Neural crest cell (in vitro differentiated cells): Measurements from ENCODE around the gene SLC25A26. TPM values are rescaled to one million over a fixed set of nuclear protein-coding genes. Genes with fewer than 3 reads are reported as not detected.

Source experiments
- DNase-seq: peaks from one replicate; pipeline ENCODE4 v3.0.0; 2021; ENCODE audit warnings: low read depth, mixed read lengths, low spot score
- H3K27ac Mint-ChIP-seq: one replicate; pipeline ENCODE4 v1.8.0; 2021; ENCODE audit warnings: mild to moderate bottlenecking, mixed read lengths; ENCODE audit not compliant: unreplicated experiment
- H3K27me3 Mint-ChIP-seq: 2 replicates; pipeline ENCODE4 v1.8.0; 2021; ENCODE audit warnings: low read depth, mild to moderate bottlenecking, mixed read lengths
- H3K36me3 Mint-ChIP-seq: 2 replicates; pipeline ENCODE4 v1.8.0; 2021; ENCODE audit warnings: low read depth, mild to moderate bottlenecking, mixed read lengths
- H3K4me1 Mint-ChIP-seq: 2 replicates; pipeline ENCODE4 v1.8.0; 2021; ENCODE audit warnings: mixed read lengths
- H3K4me3 Mint-ChIP-seq: one replicate; pipeline ENCODE4 v1.8.0; 2021; ENCODE audit warnings: mild to moderate bottlenecking, mixed read lengths
- H3K9me3 Mint-ChIP-seq: 2 replicates; pipeline ENCODE4 v1.8.0; 2021; ENCODE audit warnings: mixed read lengths
- CTCF ChIP-seq: fragments of 200-600 bp; sonication (generic); conservative IDR thresholded peaks from 2 replicates; pipeline ENCODE4 v1.5.0; 2021; ENCODE audit warnings: antibody characterized with exemption, mild to moderate bottlenecking
- total RNA-seq: library from RNA; stranded (reverse); gene quantifications from 2 replicates; pipeline ENCODE4 v1.2.1, GENCODE V29; 2021

SLC25A26 gene
- total RNA-seq, 1 donor from 2014 or later = 10.1 TPM

GRCh38 chr3:66266551-66266950 lies 45.8 kb downstream of the SLC25A26 start:
- TF ChIP-seq CTCF = no peak
- Mint-ChIP-seq H3K4me3 (no peak overlapping the region), H3K27me3 (no peaks in the 10 kb centered on the region), H3K36me3 (peaks cover 2% of the 10 kb centered on the region), H3K4me1 (no peaks in the 10 kb centered on the region), H3K9me3 (no peaks in the 10 kb centered on the region), H3K27ac (no peak overlapping the region)
- DNase-seq = no peak

- Mint-ChIP-seq H3K27ac (no peak overlapping the region), H3K4me3 (no peak overlapping the region), H3K27me3 (no peaks in the 10 kb centered on the region), H3K4me1 (no peaks in the 10 kb centered on the region), H3K36me3 (peaks cover 2% of the 10 kb centered on the region), H3K9me3 (no peaks in the 10 kb centered on the region)
- DNase-seq = no peak
- no peak for TF ChIP-seq CTCF
Observed at GRCh38 chr3:66267031-66267430, 46.2 kb downstream of the SLC25A26 start.

- no peak for DNase-seq
- no peak overlapping the region for H3K4me3 Mint-ChIP-seq
Observed at GRCh38 chr3:66267906-66268305, 47.1 kb downstream of the SLC25A26 start.

GRCh38 chr3:66268864-66269263 lies 48.1 kb downstream of the SLC25A26 start:
- H3K36me3 Mint-ChIP-seq = peaks cover 2% of the 10 kb centered on the region
- no peak for TF ChIP-seq CTCF
- no peaks in the 10 kb centered on the region for H3K9me3 Mint-ChIP-seq
- H3K27ac Mint-ChIP-seq = no peak overlapping the region
- H3K27me3 Mint-ChIP-seq = no peaks in the 10 kb centered on the region
- DNase-seq = no peak
- no peaks in the 10 kb centered on the region for H3K4me1 Mint-ChIP-seq
- no peak overlapping the region for H3K4me3 Mint-ChIP-seq

More at GRCh38 chr3:66267906-66268305, 47.1 kb downstream of the SLC25A26 start:
- TF ChIP-seq CTCF = no peak
- Mint-ChIP-seq H3K27ac (no peak overlapping the region), H3K36me3 (peaks cover 2% of the 10 kb centered on the region), H3K4me1 (no peaks in the 10 kb centered on the region), H3K27me3 (no peaks in the 10 kb centered on the region), H3K9me3 (no peaks in the 10 kb centered on the region)

GRCh38 chr3:66269411-66269810 lies 48.6 kb downstream of the SLC25A26 start:
- H3K4me1 Mint-ChIP-seq = no peaks in the 10 kb centered on the region
- H3K4me3 Mint-ChIP-seq = no peak overlapping the region
- no peak overlapping the region for H3K27ac Mint-ChIP-seq
- DNase-seq = no peak
- H3K36me3 Mint-ChIP-seq = peaks cover 2% of the 10 kb centered on the region
- no peak for TF ChIP-seq CTCF
- H3K27me3 Mint-ChIP-seq = no peaks in the 10 kb centered on the region
- no peaks in the 10 kb centered on the region for H3K9me3 Mint-ChIP-seq

GRCh38 chr3:66270288-66270687 lies 49.5 kb downstream of the SLC25A26 start:
- Mint-ChIP-seq H3K4me3 (no peak overlapping the region), H3K27me3 (no peaks in the 10 kb centered on the region), H3K27ac (no peak overlapping the region), H3K36me3 (peaks cover 2% of the 10 kb centered on the region), H3K9me3 (no peaks in the 10 kb centered on the region), H3K4me1 (no peaks in the 10 kb centered on the region)
- no peak for DNase-seq
- TF ChIP-seq CTCF = no peak
